ENCODE results near the gene SERPINB1. TPM values are rescaled to one million over a fixed set of nuclear protein-coding genes. Genes with fewer than 3 reads are reported as not detected.

SERPINB1 gene
- total RNA-seq, 2 experiments from 2014 or later: 200 to 243 TPM

GRCh38 chr6:2834262-2834661 lies 7.4 kb downstream of the SERPINB1 start:
- ChIA-PET POLR2A (no interaction called here), CTCF (interaction anchor here (1.2 to 2.5 kb wide), 4 partner anchors 10 to 43 kb away, joined by 3 to 9 read pairs (median 6); no protein-coding TSS in a partner anchor)
- Mint-ChIP-seq H3K4me1 (peaks cover 28% of the 10 kb centered on the region), H3K36me3 (ENCODE audit: low read depth) (peaks cover 76% of the 10 kb centered on the region), H3K4me3 (no peak overlapping the region), H3K27me3 (no peaks in the 10 kb centered on the region), H3K27ac (no peak overlapping the region), H3K9me3 (ENCODE audit: low read depth) (no peaks in the 10 kb centered on the region)
- DNase-seq: no peak
- no peak for ATAC-seq
- intact Hi-C loops (cut with DNase I, micrococcal nuclease): no loop called here

- ChIA-PET CTCF (interaction anchor here (0.6 to 0.7 kb wide), 2 partner anchors 150 to 176 kb away, joined by 3 read pairs; no protein-coding TSS in a partner anchor), POLR2A (no interaction called here)
- no peak for DNase-seq
- Mint-ChIP-seq H3K4me1 (peaks cover 15% of the 10 kb centered on the region), H3K27me3 (no peaks in the 10 kb centered on the region), H3K4me3 (no peak overlapping the region), H3K36me3 (ENCODE audit: low read depth) (peaks cover 53% of the 10 kb centered on the region), H3K9me3 (ENCODE audit: low read depth) (no peaks in the 10 kb centered on the region), H3K27ac (no peak overlapping the region)
- peak; percentile 39 for ATAC-seq
- intact Hi-C loops (cut with DNase I, micrococcal nuclease): no loop called here
Measured at GRCh38 chr6:2831392-2831791, 10.3 kb downstream of the SERPINB1 start.

- H3K27me3 Mint-ChIP-seq: no peaks in the 10 kb centered on the region
- peaks cover 8% of the 10 kb centered on the region for H3K4me1 Mint-ChIP-seq
- DNase-seq (no peak), ATAC-seq (no peak)
- POLR2A ChIA-PET: no interaction called here
- H3K9me3 Mint-ChIP-seq (ENCODE audit: low read depth): no peaks in the 10 kb centered on the region
- H3K36me3 Mint-ChIP-seq (ENCODE audit: low read depth): peaks cover 41% of the 10 kb centered on the region
- intact Hi-C loops (cut with DNase I, micrococcal nuclease): no loop called here
- CTCF ChIA-PET: interaction anchor here (1.3 kb wide), 1 partner anchor 71 kb away, joined by 3 read pairs; no protein-coding TSS in a partner anchor
- H3K4me3 Mint-ChIP-seq: no peak overlapping the region
- no peak overlapping the region for H3K27ac Mint-ChIP-seq
Measured at GRCh38 chr6:2830183-2830582, 11.5 kb downstream of the SERPINB1 start.

GRCh38 chr6:2829253-2829652 lies 12.4 kb downstream of the SERPINB1 start:
- intact Hi-C loops (cut with DNase I, micrococcal nuclease): no loop called here
- H3K4me1 Mint-ChIP-seq: peaks cover 4% of the 10 kb centered on the region
- no peak overlapping the region for H3K27ac Mint-ChIP-seq
- H3K4me3 Mint-ChIP-seq: no peak overlapping the region
- ChIA-PET POLR2A (no interaction called here), CTCF (interaction anchor here (0.7 to 1.7 kb wide), 3 partner anchors 11 to 72 kb away, joined by 3 to 6 read pairs (median 3); no protein-coding TSS in a partner anchor)
- H3K36me3 Mint-ChIP-seq (ENCODE audit: low read depth): peaks cover 32% of the 10 kb centered on the region
- no peaks in the 10 kb centered on the region for H3K27me3 Mint-ChIP-seq
- H3K9me3 Mint-ChIP-seq (ENCODE audit: low read depth): no peaks in the 10 kb centered on the region
- ATAC-seq (no peak), DNase-seq (no peak)

GRCh38 chr6:2828629-2829028 lies 13.0 kb downstream of the SERPINB1 start:
- ChIA-PET POLR2A (no interaction called here), CTCF (interaction anchor here (0.7 to 1.7 kb wide), 3 partner anchors 10 to 72 kb away, joined by 3 to 6 read pairs (median 3); no protein-coding TSS in a partner anchor)
- Mint-ChIP-seq H3K4me1 (peaks cover 4% of the 10 kb centered on the region), H3K27ac (no peak overlapping the region), H3K4me3 (no peak overlapping the region), H3K9me3 (ENCODE audit: low read depth) (no peaks in the 10 kb centered on the region), H3K36me3 (ENCODE audit: low read depth) (peaks cover 26% of the 10 kb centered on the region), H3K27me3 (no peaks in the 10 kb centered on the region)
- ATAC-seq (no peak), DNase-seq (no peak)
- intact Hi-C loops (cut with DNase I, micrococcal nuclease): no loop called here

GRCh38 chr6:2827142-2827541 lies 14.5 kb downstream of the SERPINB1 start:
- intact Hi-C loops (cut with DNase I, micrococcal nuclease): no loop called here
- no peak overlapping the region for H3K4me3 Mint-ChIP-seq
- peaks cover 4% of the 10 kb centered on the region for H3K4me1 Mint-ChIP-seq
- ATAC-seq (no peak), DNase-seq (no peak)
- no peak overlapping the region for H3K27ac Mint-ChIP-seq
- ChIA-PET POLR2A (no interaction called here), CTCF (interaction anchor here (1.3 to 1.6 kb wide), 2 partner anchors 36 to 89 kb away, joined by 3 to 4 read pairs; no protein-coding TSS in a partner anchor)
- no peaks in the 10 kb centered on the region for H3K9me3 Mint-ChIP-seq (ENCODE audit: low read depth)
- H3K27me3 Mint-ChIP-seq: no peaks in the 10 kb centered on the region
- peaks cover 15% of the 10 kb centered on the region for H3K36me3 Mint-ChIP-seq (ENCODE audit: low read depth)

- intact Hi-C loops (cut with DNase I, micrococcal nuclease): no loop called here
- H3K9me3 Mint-ChIP-seq (ENCODE audit: low read depth): no peaks in the 10 kb centered on the region
- H3K27me3 Mint-ChIP-seq: no peaks in the 10 kb centered on the region
- peaks cover 7% of the 10 kb centered on the region for H3K4me1 Mint-ChIP-seq
- H3K4me3 Mint-ChIP-seq: no peak overlapping the region
- H3K27ac Mint-ChIP-seq: no peak overlapping the region
- no peak for ATAC-seq
- ChIA-PET POLR2A (no interaction called here), CTCF (interaction anchor here (0.7 to 1.8 kb wide), 4 partner anchors 16 to 63 kb away, joined by 3 to 5 read pairs (median 4); partner anchors contain the start of gene SERPINB1)
- no peak for DNase-seq
- H3K36me3 Mint-ChIP-seq (ENCODE audit: low read depth): peaks cover 4% of the 10 kb centered on the region
Measured at GRCh38 chr6:2826131-2826530, 15.5 kb downstream of the SERPINB1 start.

GRCh38 chr6:2823104-2823850 lies 18.4 kb downstream of the SERPINB1 start:
- ChIA-PET CTCF (interaction anchor here (0.6 kb wide), 1 partner anchor 117 kb away, joined by 5 read pairs; no protein-coding TSS in a partner anchor), POLR2A (no interaction called here)
- no peaks in the 10 kb centered on the region for H3K9me3 Mint-ChIP-seq (ENCODE audit: low read depth)
- DNase-seq: no peak
- intact Hi-C loops (cut with DNase I, micrococcal nuclease): loop anchor here in 1 of 2 experiments (2.0 kb wide), 1 partner anchor 18 kb away; the partner anchor contains the start of gene SERPINB1
- no peaks in the 10 kb centered on the region for H3K36me3 Mint-ChIP-seq (ENCODE audit: low read depth)
- ATAC-seq: peak; percentile 43
- no peak overlapping the region for H3K4me3 Mint-ChIP-seq
- H3K27me3 Mint-ChIP-seq: no peaks in the 10 kb centered on the region
- H3K27ac Mint-ChIP-seq: no peak overlapping the region
- H3K4me1 Mint-ChIP-seq: peaks cover 29% of the 10 kb centered on the region

- no peak for DNase-seq
- H3K27ac Mint-ChIP-seq: no peak overlapping the region
- ChIA-PET CTCF (no interaction called here), POLR2A (no interaction called here)
- H3K27me3 Mint-ChIP-seq: no peaks in the 10 kb centered on the region
- peaks cover 40% of the 10 kb centered on the region for H3K4me1 Mint-ChIP-seq
- H3K36me3 Mint-ChIP-seq (ENCODE audit: low read depth): peaks cover 7% of the 10 kb centered on the region
- no peak for ATAC-seq
- peaks cover 8% of the 10 kb centered on the region for H3K9me3 Mint-ChIP-seq (ENCODE audit: low read depth)
- no peak overlapping the region for H3K4me3 Mint-ChIP-seq
- intact Hi-C loops (cut with DNase I, micrococcal nuclease): loop anchor here in 1 of 2 experiments (2.0 kb wide), 1 partner anchor 21 kb away; no protein-coding TSS in a partner anchor
Measured at GRCh38 chr6:2821554-2821953, 20.1 kb downstream of the SERPINB1 start.

GRCh38 chr6:2820415-2820814 lies 21.2 kb downstream of the SERPINB1 start:
- peaks cover 19% of the 10 kb centered on the region for H3K9me3 Mint-ChIP-seq (ENCODE audit: low read depth)
- DNase-seq (no peak), ATAC-seq (no peak)
- peaks cover 13% of the 10 kb centered on the region for H3K36me3 Mint-ChIP-seq (ENCODE audit: low read depth)
- ChIA-PET CTCF (no interaction called here), POLR2A (interaction anchor here (0.7 kb wide), 1 partner anchor 49 kb away, joined by 5 read pairs; no protein-coding TSS in a partner anchor)
- H3K27ac Mint-ChIP-seq: peak overlapping the region; percentile 53
- no peak overlapping the region for H3K4me3 Mint-ChIP-seq
- H3K27me3 Mint-ChIP-seq: no peaks in the 10 kb centered on the region
- intact Hi-C loops (cut with DNase I, micrococcal nuclease): loop anchor here in 1 of 2 experiments (2.0 kb wide), 1 partner anchor 20 kb away; no protein-coding TSS in a partner anchor
- H3K4me1 Mint-ChIP-seq: peaks cover 40% of the 10 kb centered on the region

GRCh38 chr6:2819978-2820377 lies 21.7 kb downstream of the SERPINB1 start:
- peak overlapping the region; percentile 53 for H3K27ac Mint-ChIP-seq
- POLR2A ChIA-PET: interaction anchor here (0.7 kb wide), 1 partner anchor 49 kb away, joined by 5 read pairs; no protein-coding TSS in a partner anchor
- intact Hi-C loops (cut with DNase I, micrococcal nuclease): loop anchor here in 1 of 2 experiments (2.0 kb wide), 1 partner anchor 19 kb away; no protein-coding TSS in a partner anchor

More at GRCh38 chr6:2819978-2820377, 21.7 kb downstream of the SERPINB1 start:
- H3K27me3 Mint-ChIP-seq: no peaks in the 10 kb centered on the region
- CTCF ChIA-PET: interaction anchor here (1.7 kb wide), 1 partner anchor 20 kb away, joined by 3 read pairs; no protein-coding TSS in a partner anchor
- ATAC-seq (peak; percentile 11), DNase-seq (no peak)
- peaks cover 40% of the 10 kb centered on the region for H3K4me1 Mint-ChIP-seq
- H3K36me3 Mint-ChIP-seq (ENCODE audit: low read depth): peaks cover 13% of the 10 kb centered on the region
- no peak overlapping the region for H3K4me3 Mint-ChIP-seq
- H3K9me3 Mint-ChIP-seq (ENCODE audit: low read depth): peaks cover 23% of the 10 kb centered on the region

Data from activated CD4-positive, alpha-beta T cell treated with anti-CD3 and anti-CD28 coated beads for 36 hours (primary cell).